Choroid plexus epithelial cell (primary cell): ENCODE data around the gene PIEZO1.

ENCODE experiments used
- DNase-seq: peaks from one replicate; pipeline ENCODE4 v3.0.0-alpha.2; 2010; ENCODE audit warnings: low read depth
- H3K4me3 ChIP-seq: 2 replicates; pipeline ENCODE4 v1.5.1; 2011; ENCODE audit warnings: low read depth, mild to moderate bottlenecking, control low read depth, low read length, moderate library complexity
- CTCF ChIP-seq: conservative IDR thresholded peaks from 2 replicates; pipeline ENCODE4 v1.5.1; 2011; ENCODE audit warnings: low read depth, mild to moderate bottlenecking, control low read depth, inconsistent platforms, low read length, moderate library complexity

Gene PIEZO1

GRCh38 chr16:88739139-88739976, 45.7 kb downstream of the PIEZO1 start:
- no peak for TF ChIP-seq CTCF
- no peak overlapping the region for H3K4me3 ChIP-seq
- DNase-seq: no peak

GRCh38 chr16:88738151-88739084, 46.6 kb downstream of the PIEZO1 start:
- H3K4me3 ChIP-seq: no peak overlapping the region
- DNase-seq: no peak
- no peak for TF ChIP-seq CTCF

GRCh38 chr16:88737298-88738150, 47.5 kb downstream of the PIEZO1 start:
- peak; percentile 74 for TF ChIP-seq CTCF
- DNase-seq: peak; percentile 79
- no peak overlapping the region for H3K4me3 ChIP-seq

GRCh38 chr16:88736496-88736895, 48.5 kb downstream of the PIEZO1 start:
- TF ChIP-seq CTCF: no peak
- H3K4me3 ChIP-seq: no peak overlapping the region
- DNase-seq: no peak

- no peak for TF ChIP-seq CTCF
- DNase-seq: no peak
- H3K4me3 ChIP-seq: no peak overlapping the region
Observed at GRCh38 chr16:88736088-88736487, 48.9 kb downstream of the PIEZO1 start.

GRCh38 chr16:88735616-88736015, 49.4 kb downstream of the PIEZO1 start:
- TF ChIP-seq CTCF: no peak
- DNase-seq: no peak
- no peak overlapping the region for H3K4me3 ChIP-seq
